ENCODE data around the gene MIEF1. TPM values are rescaled to one million over a fixed set of nuclear protein-coding genes. Genes with fewer than 3 reads are reported as not detected.

Gene MIEF1
- total RNA-seq (2021; fragmentation: NEBNext Ultra II Directional; extraction: Animal tissue kit (Norgen Biotek cat#: 25700)) (31.4 and 32.7 TPM in 2 replicates), polyA plus RNA-seq (2011; rRNA removed) (16.8 and 21.0 TPM in 2 replicates), polyA minus RNA-seq (2011; rRNA and poly(A)+ RNA removed) (36.0 and 36.1 TPM in 2 replicates)
- 16.4 TPM for polyA plus RNA-seq (2011; cell fraction: cytosol; rRNA removed)
- 18.5 TPM for polyA plus RNA-seq (2011; cell fraction: nucleus; rRNA removed)
- 22.0 to 25.2 TPM (median 22.9 TPM) in 4 replicates for polyA plus RNA-seq (2012, experiment 1 of 2)
- polyA plus RNA-seq (2012, experiment 2 of 2) = 14.3 TPM
- 18.5 TPM for polyA plus RNA-seq (2013, experiment 1 of 2)
- 18.4 TPM for polyA plus RNA-seq (2013, experiment 2 of 2)
- 17.9 TPM for polyA minus RNA-seq (2011; cell fraction: cytosol; rRNA and poly(A)+ RNA removed)
- polyA minus RNA-seq (2011; cell fraction: nucleus; rRNA and poly(A)+ RNA removed) = 17.9 TPM
- long read RNA-seq, experiment 1, full-length matches to known transcripts = 3 of 24 reads
- long read RNA-seq, experiment 1, partial matches to known transcripts = 0 of 24 reads
- long read RNA-seq, experiment 1, other reads (novel, unspliced or antisense) = 21 of 24 reads
- long read RNA-seq, experiment 2, full-length matches to known transcripts = 4 of 8 reads
- long read RNA-seq, experiment 2, partial matches to known transcripts = 0 of 8 reads
- long read RNA-seq, experiment 2, other reads (novel, unspliced or antisense) = 4 of 8 reads

GRCh38 chr22:39502109-39502788, at the start of gene MIEF1:
Gene MIEF1 (plus strand): TSS chr22:39502290. CDS start chr22:39511295, 9,005 bp downstream.
- Histone ChIP-seq H2BK20ac (ENCODE audit: low read length) (no peak within 1 kb of the TSS), H4K20me1 (replicated peaks in 1 of 2; ENCODE audit: control insufficient read depth in 1 of 2, insufficient read depth in 2 of 2, low read length in 2 of 2) (peaks cover 16 to 30% of the 10 kb centered on the region in 2 experiments), H3K27me3 (replicated peaks in 1 of 4; ENCODE audit: control insufficient read depth in 3 of 4, extremely low read depth in 1 of 4, insufficient read depth in 3 of 4, low read length in 3 of 4) (peaks cover 0 to 56% (median 36%) of the 10 kb centered on the region in 4 experiments; a peak in 6 of 7 replicates), H3K9me3 (ENCODE audit: insufficient read depth in 2 of 2, low read depth in 1 of 2, low read length in 1 of 2) (no peaks in the 10 kb centered on the region), H3K79me2 (ENCODE audit: control insufficient read depth in 1 of 2, insufficient read depth in 2 of 2, low read length in 2 of 2) (peaks cover 5 to 13% of the 10 kb centered on the region in 2 experiments; a peak in 3 of 4 replicates), H3K14ac (ENCODE audit: insufficient read length) (no peak within 1 kb of the TSS), H3K4me1 (replicated peaks in 1 of 4; ENCODE audit: control insufficient read depth in 3 of 4, insufficient read depth in 4 of 4, low read length in 3 of 4) (peaks cover 3 to 9% (median 4%) of the 10 kb centered on the region in 4 experiments; a peak in 6 of 7 replicates), H3K18ac (ENCODE audit: extremely low read depth, low read length) (no peak within 1 kb of the TSS; the same call in 1 of the 2 replicates), H3K4me3 (ENCODE audit: extremely low read depth in 1 of 4, insufficient read depth in 2 of 4, low read depth in 3 of 4, low read length in 4 of 4) (peak within 1 kb of the TSS; percentile 68 to 88 (median 80)), H2BK5ac (ENCODE audit: low read depth, low read length) (no peak within 1 kb of the TSS; the same call in 1 of the 2 replicates), H3K56ac (replicated peaks; ENCODE audit: insufficient read length, low read depth, low read length) (peak within 1 kb of the TSS; percentile 54), H2AFZ (ENCODE audit: low read length) (no peak within 1 kb of the TSS), H2BK12ac (ENCODE audit: low read depth, low read length) (peak within 1 kb of the TSS; percentile 50; the same call in 1 of the 2 replicates), H4K5ac (ENCODE audit: insufficient read length, low read depth, low read length) (peak within 1 kb of the TSS; percentile 23), H2AK5ac (ENCODE audit: low read depth, low read length) (no peak within 1 kb of the TSS), H3K4me2 (ENCODE audit: insufficient read depth in 1 of 2, low read depth in 2 of 2, low read length in 2 of 2) (peak within 1 kb of the TSS; percentile 77 to 86), H4K91ac (replicated peaks; ENCODE audit: insufficient read length, low read length) (peak within 1 kb of the TSS; percentile 30), H3K36me3 (ENCODE audit: control insufficient read depth in 2 of 4, insufficient read depth in 4 of 4, low read length in 3 of 4) (peaks cover 5 to 31% (median 19%) of the 10 kb centered on the region in 4 experiments), H3K9ac (replicated peaks in 1 of 4; ENCODE audit: extremely low read depth in 1 of 4, low read depth in 3 of 4, low read length in 3 of 4) (peak within 1 kb of the TSS; percentile 46 to 69 (median 66); a peak in 6 of 7 replicates), H3K79me1 (ENCODE audit: low read depth, low read length) (peaks cover 3% of the 10 kb centered on the region; the same call in 1 of the 2 replicates), H3K23ac (ENCODE audit: insufficient read length) (no peak within 1 kb of the TSS), H3K4ac (replicated peaks; ENCODE audit: insufficient read length, low read depth, low read length) (peak within 1 kb of the TSS; percentile 13), H3K23me2 (ENCODE audit: low read depth, low read length) (peaks cover 5% of the 10 kb centered on the region), H2BK15ac (ENCODE audit: low read length) (no peak within 1 kb of the TSS; the same call in 1 of the 2 replicates), H4K8ac (ENCODE audit: extremely low read depth, insufficient read depth, low read length) (no peak within 1 kb of the TSS), H3K27ac (ENCODE audit: low read depth, low read length) (no peak within 1 kb of the TSS), H2BK120ac (replicated peaks; ENCODE audit: low read depth, low read length) (no peak within 1 kb of the TSS)
- FAIRE-seq (no peak), DNase-seq (ENCODE audit: low read depth in 1 of 2, low spot score in 2 of 2) (peak; percentile 88 to 99)
- POLR2A ChIA-PET (ENCODE audit: partially characterized antibody) = interaction anchor here (0.5 to 4.6 kb wide), 13 partner anchors 8 to 663 kb away, joined by 3 to 42 read pairs (median 4); partner anchors contain the start of genes ATF4 and RPL3
- CTCF ChIA-PET (ENCODE audit: partially characterized antibody) = interaction anchor here (0.7 to 19.7 kb wide), 7 partner anchors 9 to 171 kb away, joined by 3 to 361 read pairs (median 4); partner anchors contain the start of gene RPS19BP1
- WGBS, 2 experiments (ENCODE audit: extremely low coverage in 1 of 2, insufficient coverage in 1 of 2, insufficient read length in 1 of 2, insufficient replicate concordance in 2 of 2, low coverage in 1 of 2, low lambda C conversion rate in 2 of 2, missing lambda C conversion rate in 1 of 2) = 2% methylated on average over 25 of the region's 58 CpGs; no CpG with 5 or more reads in 1 of the 2 experiments
- peak; percentile 78 for TF ChIP-seq POLR2AphosphoS5 (IDR thresholded peaks at IDR 0.05; ENCODE audit: low read depth, low read length)
- TF ChIP-seq RBBP5 (IDR thresholded peaks at IDR 0.05; ENCODE audit: borderline replicate concordance, low read depth, low read length) = peak; percentile 63; the same call in 1 of the 2 replicates
- TF ChIP-seq MAX (IDR thresholded peaks at IDR 0.05) = peak; percentile 97
- 0 out of 2 replicates have a peak, but pooled peaks have one; percentile 11 for TF ChIP-seq EGR1 (IDR thresholded peaks at IDR 0.05; ENCODE audit: borderline replicate concordance, low read depth, low read length)
